Colon (tissue), 2 donors: ENCODE measurements around the gene VGLL4.
"Not testable (repeated sequence)": the region's sequence is repeated elsewhere in the genome, so short reads cannot be mapped to it uniquely, and the experiment has no call there.

Experiments
- FAIRE-seq: peaks from 2 replicates; lab custom pipeline; 2012; peaks lifted over from hg19 to GRCh38; lab: Jason Lieb, UNC
- donor health status: control.
- donor health status: control.

Gene VGLL4

DNA sequence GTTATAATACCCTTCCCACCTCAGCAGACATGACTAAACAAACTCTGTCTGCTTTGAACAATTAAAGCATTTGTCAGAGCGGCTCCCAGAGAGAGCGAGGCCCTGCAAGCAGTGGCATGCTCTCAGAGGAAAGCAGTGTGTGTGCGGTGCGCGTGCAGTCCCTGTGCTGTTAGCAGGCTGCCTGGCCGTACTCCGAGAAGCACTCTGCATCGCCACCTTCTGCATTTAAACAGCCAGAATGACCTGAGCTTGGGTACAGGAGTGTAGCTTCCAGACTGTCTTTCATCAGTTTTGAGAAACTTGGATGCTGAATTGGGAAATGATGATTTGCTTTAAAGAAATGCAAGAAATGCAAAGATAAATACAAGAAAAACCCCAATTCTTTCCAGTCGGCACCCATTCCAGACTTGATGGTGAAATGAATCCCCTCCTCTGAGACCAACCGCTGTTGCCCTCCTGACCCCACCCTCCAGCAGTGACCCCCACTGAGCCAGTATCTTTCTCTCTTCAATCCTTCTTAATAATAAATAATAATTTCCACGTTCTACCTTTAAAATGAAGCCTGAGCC lies 113.5 kb downstream of the VGLL4 start:
- no peak for FAIRE-seq

DNA sequence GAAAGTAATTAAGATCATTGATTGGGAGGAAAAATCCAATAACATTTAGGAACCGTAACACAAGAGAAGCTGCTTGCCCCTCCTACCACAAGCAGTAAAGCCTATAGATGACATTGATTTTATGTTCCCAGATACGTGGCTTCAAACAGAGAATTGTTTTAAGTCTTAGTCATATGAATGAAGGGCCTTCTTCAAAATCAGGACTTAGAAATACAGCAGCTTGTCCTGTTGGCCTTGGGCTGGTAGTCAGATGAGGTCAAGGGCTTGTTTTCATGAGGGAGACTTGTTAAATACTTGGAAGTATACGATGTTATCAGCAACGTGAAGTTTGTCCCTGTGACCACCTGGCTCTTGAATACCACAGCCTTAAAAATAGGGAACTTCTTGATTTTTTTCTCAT lies 114.4 kb downstream of the VGLL4 start:
- FAIRE-seq = no peak

DNA sequence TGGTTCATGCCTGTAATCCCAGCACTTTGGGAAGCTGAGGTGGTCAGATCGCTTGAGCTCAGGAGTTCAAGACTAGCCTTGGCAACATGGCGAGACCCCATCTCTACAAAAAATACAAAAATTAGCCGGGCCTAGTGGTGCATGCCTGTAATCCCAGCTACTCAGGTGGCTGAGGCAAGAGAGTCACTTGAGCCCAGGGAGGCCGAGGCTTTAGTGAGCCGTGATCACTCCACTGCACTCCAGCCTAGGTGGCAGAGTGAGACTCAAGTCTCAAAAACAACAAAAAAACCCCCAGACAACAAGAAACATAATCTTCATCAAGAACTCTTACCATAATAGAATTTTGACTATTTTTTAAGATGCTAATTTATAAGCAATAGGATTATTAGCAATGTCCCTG lies 117.6 kb downstream of the VGLL4 start:
- not testable (repeated sequence) for FAIRE-seq

DNA sequence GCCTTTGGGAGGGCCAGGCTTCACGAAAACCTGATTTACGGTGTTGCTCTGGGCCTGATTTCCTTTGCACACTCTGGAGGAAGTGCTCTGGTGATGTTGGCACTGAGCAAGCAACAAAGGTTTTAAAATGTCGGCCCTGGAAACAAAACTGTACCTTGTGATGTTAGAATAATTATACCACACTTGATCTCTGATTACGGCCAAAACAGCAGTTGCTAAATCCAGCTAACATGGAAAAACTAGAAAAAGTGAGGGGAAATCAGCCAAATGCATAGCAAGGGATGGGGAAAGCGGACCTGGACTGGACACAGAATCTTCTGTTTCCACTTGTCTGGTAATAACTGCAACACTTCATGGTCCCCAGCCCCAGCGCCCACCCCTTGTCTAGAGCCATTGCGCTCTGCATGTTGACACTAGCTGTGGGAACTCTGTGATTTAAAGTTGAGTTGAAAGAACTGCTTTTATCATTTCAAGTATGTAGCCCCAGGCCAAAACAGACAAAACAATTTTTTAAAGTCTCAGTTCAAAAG lies 120.1 kb downstream of the VGLL4 start:
- no peak for FAIRE-seq

DNA sequence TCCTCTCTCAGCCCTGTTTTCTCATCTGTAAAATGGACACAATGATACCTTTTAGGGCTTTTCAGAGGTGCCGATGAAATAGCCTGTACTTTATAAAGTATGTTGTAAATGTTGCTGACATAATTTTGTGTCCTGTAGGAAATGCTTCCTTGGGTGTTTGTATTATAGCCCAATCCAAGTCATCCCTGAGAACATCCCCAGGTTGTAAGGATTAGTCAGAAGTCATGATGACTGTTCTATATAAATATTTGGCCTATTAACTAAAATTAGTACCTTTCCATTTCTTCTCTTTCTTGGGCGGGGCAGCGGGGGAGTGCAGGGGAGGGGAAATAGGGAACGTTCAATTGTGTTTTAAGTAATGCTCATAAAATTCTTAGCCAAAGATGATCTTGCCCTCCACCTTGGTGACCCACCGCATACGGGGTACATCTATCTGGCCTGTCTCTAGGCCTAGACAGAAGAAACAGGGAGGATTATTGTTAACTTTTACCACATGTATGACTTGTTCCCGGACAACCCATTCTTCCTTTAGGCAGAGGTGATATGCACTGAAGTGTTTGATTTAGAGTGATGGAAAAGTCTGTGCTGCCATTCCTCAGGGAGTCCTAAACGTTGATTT lies 120.7 kb downstream of the VGLL4 start:
- no peak for FAIRE-seq

DNA sequence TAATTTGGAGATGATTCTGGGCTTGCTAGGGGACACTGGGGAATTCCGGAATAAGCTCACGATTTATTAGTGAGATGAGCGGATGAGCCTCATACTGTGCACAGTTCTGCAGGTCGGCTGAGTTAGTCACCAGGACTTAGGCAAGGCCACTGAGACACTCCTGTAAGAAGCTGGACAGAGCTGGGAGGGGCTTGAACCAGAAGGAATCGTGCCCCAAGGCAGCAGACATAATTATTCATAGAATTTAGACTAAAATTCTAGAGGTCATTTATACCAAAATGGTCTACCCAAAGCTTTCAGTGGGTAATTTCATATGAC lies 121.4 kb downstream of the VGLL4 start:
- FAIRE-seq = no peak

DNA sequence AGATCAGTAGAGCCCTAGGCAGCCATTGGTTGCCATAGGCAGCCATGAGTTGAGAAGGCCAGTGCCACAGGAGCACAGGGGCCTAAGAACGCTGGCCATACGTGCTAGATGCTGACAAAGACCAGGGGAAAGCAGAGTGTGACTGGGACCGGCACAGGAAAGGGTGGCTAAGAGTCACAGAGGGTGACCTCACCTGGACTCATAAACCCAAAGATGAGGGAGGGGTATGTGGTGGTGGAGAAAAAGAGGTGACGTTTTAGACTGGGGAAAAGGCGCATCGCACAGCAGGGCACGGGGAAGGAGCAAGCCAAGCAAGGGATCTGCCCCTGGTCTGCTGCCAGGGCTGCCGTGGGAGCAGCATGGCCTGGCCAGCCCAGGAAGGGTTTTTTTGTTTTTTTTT lies 122.5 kb downstream of the VGLL4 start:
- FAIRE-seq = no peak

DNA sequence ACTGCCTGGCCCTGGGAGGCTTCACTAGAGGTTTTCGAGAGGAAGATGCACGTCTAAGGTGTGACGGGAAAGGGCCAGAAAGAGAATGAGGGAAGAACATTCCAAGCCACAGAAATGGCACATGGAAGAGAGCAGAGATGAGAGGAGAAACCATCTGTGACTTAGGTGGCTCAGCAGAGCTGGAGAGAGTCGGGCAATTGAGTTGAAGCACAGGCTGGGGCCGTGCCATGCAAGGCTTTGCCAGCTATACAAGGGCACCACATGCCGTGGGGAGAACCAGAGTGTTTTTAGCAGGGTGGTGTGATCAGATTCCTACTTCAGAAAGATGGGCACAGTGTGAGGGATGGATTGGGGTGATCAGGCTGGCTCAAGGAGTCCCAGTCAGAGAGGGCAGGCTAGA lies 126.1 kb downstream of the VGLL4 start:
- no peak for FAIRE-seq

DNA sequence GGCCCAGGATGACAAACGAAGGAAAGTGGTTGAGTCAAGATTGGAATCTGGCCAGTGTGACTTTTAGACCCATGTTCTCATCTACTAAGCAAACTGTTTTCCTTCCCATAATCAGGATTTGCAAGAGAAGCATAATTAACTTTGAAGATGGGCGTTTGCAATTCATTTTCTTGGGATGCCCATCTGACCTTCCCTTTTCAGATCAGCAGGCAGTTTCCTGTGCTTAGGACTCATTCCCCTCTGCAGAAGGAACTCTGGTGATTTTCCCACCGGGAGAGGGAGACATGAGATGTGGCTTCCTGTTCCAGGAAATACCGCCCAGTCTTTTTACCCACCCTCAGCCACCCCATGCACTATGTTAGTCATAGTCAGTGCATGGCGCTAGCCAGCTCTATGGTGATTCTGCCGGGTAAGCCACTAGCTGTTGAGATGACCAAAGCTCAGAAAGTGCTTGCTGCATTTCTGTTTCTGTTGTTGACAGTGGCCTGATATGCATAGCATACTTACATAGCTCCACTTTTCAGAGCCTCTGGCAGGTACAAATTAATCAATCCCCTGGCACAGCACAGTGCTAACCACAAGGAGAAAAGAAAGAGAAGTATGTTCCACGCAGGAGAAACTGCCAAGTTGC lies 129.4 kb downstream of the VGLL4 start:
- no peak for FAIRE-seq

DNA sequence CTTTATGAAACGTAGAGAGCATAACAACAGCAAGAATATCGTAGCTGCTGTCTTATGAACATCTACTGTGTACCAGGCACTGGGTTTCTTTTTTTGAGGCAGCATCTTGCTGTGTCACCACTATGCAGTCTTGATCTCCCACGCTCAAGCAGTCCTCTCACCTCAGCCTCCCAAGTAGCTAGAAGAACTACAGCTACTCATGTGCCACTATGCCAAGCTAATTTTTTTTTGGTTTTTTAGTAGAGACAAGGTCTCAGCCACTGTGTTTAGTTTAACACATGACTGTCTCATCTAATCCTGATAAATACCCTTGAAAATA lies 129.9 kb downstream of the VGLL4 start:
- FAIRE-seq = no peak

DNA sequence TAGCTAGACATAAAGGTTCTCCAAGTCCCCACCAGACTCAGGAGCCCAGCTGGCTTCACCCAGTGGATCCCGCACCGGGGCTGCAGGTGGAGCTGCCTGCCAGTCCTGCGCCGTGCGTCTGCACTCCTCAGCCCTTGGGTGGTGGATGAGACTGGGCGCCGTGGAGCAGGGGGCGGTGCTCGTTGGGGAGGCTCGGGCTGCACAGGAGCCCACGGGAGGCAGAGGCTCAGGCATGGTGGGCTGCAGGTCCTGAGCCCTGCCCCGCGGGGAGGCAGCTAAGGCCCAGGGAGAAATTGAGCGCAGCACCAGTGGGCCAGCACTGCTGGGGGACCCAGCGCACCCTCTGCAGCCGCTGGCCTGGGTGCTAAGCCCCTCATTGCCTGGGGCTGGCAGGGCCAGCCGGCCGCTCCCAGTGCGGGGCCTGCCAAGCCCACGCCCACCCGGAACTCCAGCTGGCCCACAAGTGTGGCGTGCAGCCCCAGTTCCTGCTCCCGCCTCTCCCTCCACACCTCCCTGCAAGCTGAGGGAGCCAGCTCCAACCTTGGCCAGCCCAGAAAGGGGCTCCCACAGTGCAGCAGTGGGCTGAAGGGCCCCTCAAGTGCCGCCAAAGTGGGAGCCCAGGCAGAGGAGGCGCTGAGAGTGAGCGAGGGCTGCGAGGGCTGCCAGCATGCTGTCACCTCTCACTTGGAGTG lies 130.4 kb downstream of the VGLL4 start:
- not testable (repeated sequence) for FAIRE-seq

DNA sequence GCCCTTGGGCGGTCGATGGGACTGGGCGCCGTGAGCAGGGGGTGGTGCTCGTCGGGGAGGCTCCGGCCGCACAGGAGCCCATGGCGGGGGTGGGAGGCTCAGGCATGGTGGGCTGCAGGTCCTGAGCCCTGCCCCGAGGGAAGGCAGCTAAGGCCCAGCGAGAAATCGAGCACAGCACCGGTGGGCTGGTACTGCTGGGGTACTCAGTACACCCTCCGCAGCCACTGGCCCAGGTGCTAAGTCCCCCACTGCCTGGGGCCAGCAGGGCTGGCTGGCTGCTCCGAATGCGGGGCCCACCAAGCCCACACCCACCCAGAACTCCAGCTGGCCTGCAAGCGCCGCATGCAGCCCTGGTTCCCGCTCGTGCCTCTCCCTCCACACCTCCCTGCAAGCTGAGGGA lies 132.1 kb downstream of the VGLL4 start:
- FAIRE-seq = not testable (repeated sequence)

DNA sequence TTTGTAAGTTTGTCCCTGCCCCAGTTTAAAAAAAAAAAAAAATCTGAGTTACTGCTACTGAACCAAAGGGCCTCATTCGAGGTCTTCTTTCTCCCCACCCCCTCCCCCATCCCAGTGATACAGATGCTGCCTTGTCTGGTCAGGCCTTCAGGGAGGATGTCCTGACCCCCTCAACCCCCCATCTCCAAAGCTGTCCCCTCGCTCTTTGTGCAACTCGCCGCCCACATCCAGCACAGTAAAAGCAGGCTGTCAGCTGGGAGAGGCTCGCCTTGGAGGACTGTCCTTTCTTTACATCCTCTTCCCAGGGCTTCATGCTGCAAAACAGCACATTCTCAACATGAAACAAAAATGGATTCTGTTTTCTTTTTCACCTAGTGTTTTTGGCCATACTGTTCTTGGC lies 133.4 kb downstream of the VGLL4 start:
- FAIRE-seq = no peak

DNA sequence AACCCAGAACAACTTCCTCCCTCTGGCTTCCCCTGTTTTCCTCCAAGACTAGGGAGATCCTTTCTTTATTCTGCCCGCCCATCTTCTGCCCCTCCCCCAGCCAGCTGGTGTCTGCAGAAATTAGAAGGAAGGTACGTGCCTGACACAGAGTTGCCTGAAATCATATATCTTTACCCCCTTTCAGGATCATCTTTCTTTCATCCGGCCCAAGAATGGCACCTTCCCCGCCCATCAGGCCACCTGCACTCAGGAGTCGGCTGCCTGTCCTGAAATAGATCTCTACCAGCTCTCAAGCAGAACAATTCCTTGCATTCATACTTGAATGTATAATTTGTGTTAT lies 133.7 kb downstream of the VGLL4 start:
- FAIRE-seq = no peak

DNA sequence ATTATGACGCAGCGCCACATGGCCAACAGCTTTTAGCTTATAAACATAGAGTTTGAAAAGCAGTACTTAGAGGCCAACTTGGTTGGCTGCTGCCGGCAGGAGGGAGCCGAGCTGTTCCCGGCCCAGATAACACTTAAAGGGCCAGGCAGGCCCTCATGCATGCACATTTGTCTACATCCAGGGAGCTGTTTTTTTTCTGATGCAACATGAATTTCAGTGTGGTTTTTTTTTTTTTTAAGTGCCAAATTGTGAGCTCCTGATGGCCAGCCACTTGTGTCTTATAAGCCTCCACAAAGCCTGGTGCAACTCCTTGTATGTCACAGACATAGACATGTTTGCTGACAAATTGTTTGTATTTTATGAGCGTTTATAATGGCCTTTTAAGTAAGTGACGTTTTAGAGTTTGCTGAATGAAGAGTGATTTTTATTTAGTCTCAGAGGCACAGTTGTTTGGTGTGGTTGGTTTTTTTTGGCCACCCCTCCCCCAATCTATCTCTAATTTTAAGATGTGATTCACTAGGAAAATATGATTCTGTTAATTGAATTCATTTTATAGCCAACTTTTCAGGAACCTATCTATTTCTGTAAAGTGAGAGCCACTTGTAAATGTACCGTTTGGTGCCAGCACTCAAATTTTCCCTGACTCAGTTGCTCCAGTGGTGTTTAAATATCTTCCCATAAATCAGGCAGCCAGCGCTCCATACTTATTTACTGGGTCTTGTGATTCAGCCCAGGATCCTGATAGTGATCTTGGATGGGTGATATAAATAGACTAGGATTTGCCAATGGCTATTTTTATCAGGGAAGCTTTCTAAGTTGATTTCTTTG lies 134.3 kb downstream of the VGLL4 start:
- FAIRE-seq = no peak

DNA sequence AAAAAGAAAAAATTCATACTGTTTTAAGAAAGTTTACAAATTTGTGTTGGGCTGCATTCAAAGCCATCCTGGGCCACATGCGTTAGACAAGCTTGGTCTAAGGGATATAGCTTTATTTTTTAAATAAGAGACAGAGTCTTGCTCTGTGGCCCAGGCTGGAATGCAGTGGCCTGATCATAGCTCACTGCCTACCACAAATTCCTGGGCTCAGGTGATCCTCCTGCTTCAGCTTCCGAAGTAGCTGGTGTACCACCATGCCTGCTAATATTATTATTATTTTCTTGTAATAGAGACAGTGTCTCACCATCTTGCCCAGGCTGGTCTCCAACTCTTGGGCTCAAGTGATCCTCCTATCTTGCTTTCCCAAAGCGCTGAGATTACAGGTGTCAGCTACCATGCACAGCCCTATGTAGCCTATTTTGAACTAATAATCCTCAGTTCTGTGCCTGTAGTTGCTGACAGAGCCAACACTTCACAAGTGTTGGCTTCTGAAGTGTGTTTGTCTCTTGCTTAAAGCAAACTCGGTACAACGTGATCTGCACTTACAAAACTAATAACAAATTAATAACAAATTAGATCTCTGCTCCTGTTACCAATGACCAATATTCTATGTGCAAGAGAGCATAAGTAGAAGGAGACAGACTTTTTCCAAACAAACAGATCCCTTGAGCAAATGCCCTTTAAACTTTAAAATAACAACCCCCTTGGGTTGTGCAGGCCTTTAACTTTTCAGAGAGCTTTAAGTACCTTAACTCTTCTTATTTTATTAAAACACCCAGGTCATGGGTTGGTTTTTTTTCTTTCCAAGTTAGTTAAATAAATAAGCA lies 135.2 kb downstream of the VGLL4 start:
- no peak for FAIRE-seq

DNA sequence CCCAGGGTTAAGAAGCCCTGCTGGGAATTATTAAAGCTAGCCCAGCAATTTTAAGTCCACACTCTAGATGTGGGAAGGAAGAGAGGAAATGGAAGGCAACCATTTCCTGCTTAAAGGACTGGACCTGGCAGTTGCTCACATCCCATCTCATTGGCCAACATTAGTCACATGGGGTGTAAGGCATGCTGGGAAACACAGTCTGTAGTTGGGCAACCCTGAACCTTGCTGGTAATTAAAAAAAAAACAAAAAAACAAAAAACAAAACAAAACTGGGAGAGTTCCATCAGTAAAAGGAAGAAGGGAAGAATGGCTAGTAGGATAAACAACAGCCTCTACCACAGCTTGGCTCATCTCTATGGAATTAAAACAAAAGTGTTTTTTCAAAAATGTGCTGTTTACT lies 136.0 kb downstream of the VGLL4 start:
- FAIRE-seq = no peak
